Hepatocyte (in vitro differentiated cells): Measurements from ENCODE around the gene NF2. TPM values are rescaled to one million over a fixed set of nuclear protein-coding genes. Genes with fewer than 3 reads are reported as not detected.

Experiments
- DNase-seq: peaks from one replicate; pipeline ENCODE4 v3.0.0-alpha.2; 2016; ENCODE audit warnings: low spot score
- H2AFZ ChIP-seq: fragments of 200-600 bp; sonication (generic); 2 replicates; pipeline ENCODE4 v1.6.0; 2016; ENCODE audit warnings: antibody characterized with exemption, mild to moderate bottlenecking
- H3K27ac ChIP-seq: fragments of 200-600 bp; sonication (generic); 2 replicates; pipeline ENCODE4 v1.5.1; 2016; ENCODE audit warnings: mild to moderate bottlenecking
- H3K27me3 ChIP-seq: fragments of 200-600 bp; sonication (generic); 2 replicates; pipeline ENCODE4 v1.6.1; 2016
- H3K36me3 ChIP-seq: fragments of 200-600 bp; sonication (generic); replicated peaks from 2 replicates; pipeline ENCODE4 v1.5.1; 2016; ENCODE audit warnings: low read depth; ENCODE audit not compliant: insufficient read depth
- H3K4me1 ChIP-seq: fragments of 200-600 bp; sonication (generic); 2 replicates; pipeline ENCODE4 v1.5.1; 2016; ENCODE audit warnings: mild to moderate bottlenecking, moderate library complexity; ENCODE audit not compliant: insufficient read depth
- H3K4me2 ChIP-seq: fragments of 200-600 bp; sonication (generic); 2 replicates; pipeline ENCODE4 v1.6.0; 2016
- H3K4me3 ChIP-seq: fragments of 200-600 bp; sonication (generic); 2 replicates; pipeline ENCODE4 v1.5.1; 2016; ENCODE audit warnings: mild to moderate bottlenecking
- H3K79me2 ChIP-seq: fragments of 200-600 bp; sonication (generic); 2 replicates; pipeline ENCODE4 v1.6.0; 2017; ENCODE audit warnings: mild to moderate bottlenecking
- H3K9me2 ChIP-seq: fragments of 200-600 bp; sonication (generic); replicated peaks from 2 replicates; pipeline ENCODE4 v1.6.0; 2017; ENCODE audit warnings: mild to moderate bottlenecking; ENCODE audit not compliant: insufficient read depth
- H3K9me3 ChIP-seq: fragments of 200-600 bp; sonication (generic); 2 replicates; pipeline ENCODE4 v1.5.1; 2016; ENCODE audit warnings: low read depth, mild to moderate bottlenecking
- H4K20me1 ChIP-seq: fragments of 200-600 bp; sonication (generic); 2 replicates; pipeline ENCODE4 v1.6.0; 2016; ENCODE audit warnings: mild to moderate bottlenecking; ENCODE audit not compliant: insufficient read depth, poor library complexity, severe bottlenecking
- CTCF ChIP-seq: fragments of 200-600 bp; sonication (generic); IDR thresholded peaks from 2 replicates; pipeline ENCODE4 v1.5.1; 2016; ENCODE audit warnings: antibody characterized with exemption, mild to moderate bottlenecking; ENCODE audit not compliant: poor library complexity
- EZH2 ChIP-seq: fragments of 200-600 bp; sonication (generic); IDR thresholded peaks from 2 replicates; pipeline ENCODE4 v1.6.1; 2016; ENCODE audit warnings: antibody characterized with exemption, mild to moderate bottlenecking, borderline replicate concordance
- EZH2phosphoT487 ChIP-seq: fragments of 200-600 bp; sonication (generic); IDR thresholded peaks from one replicate; pipeline ENCODE4 v1.6.1; 2018; ENCODE audit warnings: antibody characterized with exemption, mild to moderate bottlenecking, low read depth, moderate library complexity; ENCODE audit not compliant: unreplicated experiment, severe bottlenecking
- WGBS: methylation state at CpG from one replicate; pipeline ENCODE4 v1.1.6; 2016; ENCODE audit warnings: low lambda C conversion rate; ENCODE audit errors: missing lambda C conversion rate; 5-methylcytosine and 5-hydroxymethylcytosine counted together
- polyA plus RNA-seq: library from polyadenylated mRNA; unstranded; fragments of >200 nt; fragmentation: Nextera tagmentation; extraction: Ambion mirVana; gene quantifications from 2 replicates; pipeline ENCODE4 v1.2.1, GENCODE V29; 2016
- total RNA-seq: library from RNA; depleted of rRNA; stranded (reverse); fragments of >200 nt; gene quantifications from 2 replicates; pipeline ENCODE4 v1.2.3, GENCODE V29; 2014

The NF2 gene
- total and polyA plus RNA-seq, 2 experiments from 2014 or later: 18.5 to 30.7 TPM

GRCh38 chr22:29710922-29711593 lies 107.6 kb downstream of the NF2 start:
- Histone ChIP-seq H3K9me2 (no peaks in the 10 kb centered on the region), H3K36me3 (no peaks in the 10 kb centered on the region), H3K9me3 (no peaks in the 10 kb centered on the region), H2AFZ (no peak overlapping the region), H3K4me3 (no peak overlapping the region), H3K79me2 (no peaks in the 10 kb centered on the region), H3K27ac (no peak overlapping the region), H4K20me1 (no peaks in the 10 kb centered on the region), H3K27me3 (peaks cover 4% of the 10 kb centered on the region), H3K4me2 (no peak overlapping the region), H3K4me1 (no peaks in the 10 kb centered on the region)
- no peak for TF ChIP-seq EZH2phosphoT487
- TF ChIP-seq EZH2: no peak
- TF ChIP-seq CTCF: no peak
- 91% methylated on average over 18 of the region's 18 CpGs for WGBS
- DNase-seq: no peak

- Histone ChIP-seq H3K9me3 (no peaks in the 10 kb centered on the region), H3K27ac (no peak overlapping the region), H2AFZ (no peak overlapping the region), H3K79me2 (no peaks in the 10 kb centered on the region), H3K4me2 (no peak overlapping the region), H3K9me2 (no peaks in the 10 kb centered on the region), H3K36me3 (no peaks in the 10 kb centered on the region), H3K27me3 (peaks cover 4% of the 10 kb centered on the region), H3K4me1 (no peaks in the 10 kb centered on the region), H4K20me1 (no peaks in the 10 kb centered on the region), H3K4me3 (no peak overlapping the region)
- WGBS: 78% methylated on average over 2 of the region's 2 CpGs
- no peak for DNase-seq
- TF ChIP-seq EZH2 (no peak), EZH2phosphoT487 (no peak), CTCF (no peak)
Observed at GRCh38 chr22:29712119-29712518, 108.7 kb downstream of the NF2 start.

- Histone ChIP-seq H3K9me3 (no peaks in the 10 kb centered on the region), H3K4me1 (no peaks in the 10 kb centered on the region), H3K27ac (no peak overlapping the region), H2AFZ (no peak overlapping the region), H3K4me2 (no peak overlapping the region), H3K4me3 (no peak overlapping the region), H4K20me1 (no peaks in the 10 kb centered on the region), H3K79me2 (no peaks in the 10 kb centered on the region), H3K27me3 (peaks cover 12% of the 10 kb centered on the region), H3K9me2 (no peaks in the 10 kb centered on the region), H3K36me3 (no peaks in the 10 kb centered on the region)
- no peak for DNase-seq
- TF ChIP-seq EZH2phosphoT487 (no peak), CTCF (no peak), EZH2 (no peak)
- 73% methylated on average over 8 of the region's 8 CpGs for WGBS
Observed at GRCh38 chr22:29713156-29713727, 109.8 kb downstream of the NF2 start.
